Measurements from ENCODE around the gene ZNF335. TPM values are rescaled to one million over a fixed set of nuclear protein-coding genes. Genes with fewer than 3 reads are reported as not detected.

The ZNF335 gene
- total RNA-seq, 6 donors from 2014 or later: 17.4 to 41.9 (median 23.0) TPM

DNA sequence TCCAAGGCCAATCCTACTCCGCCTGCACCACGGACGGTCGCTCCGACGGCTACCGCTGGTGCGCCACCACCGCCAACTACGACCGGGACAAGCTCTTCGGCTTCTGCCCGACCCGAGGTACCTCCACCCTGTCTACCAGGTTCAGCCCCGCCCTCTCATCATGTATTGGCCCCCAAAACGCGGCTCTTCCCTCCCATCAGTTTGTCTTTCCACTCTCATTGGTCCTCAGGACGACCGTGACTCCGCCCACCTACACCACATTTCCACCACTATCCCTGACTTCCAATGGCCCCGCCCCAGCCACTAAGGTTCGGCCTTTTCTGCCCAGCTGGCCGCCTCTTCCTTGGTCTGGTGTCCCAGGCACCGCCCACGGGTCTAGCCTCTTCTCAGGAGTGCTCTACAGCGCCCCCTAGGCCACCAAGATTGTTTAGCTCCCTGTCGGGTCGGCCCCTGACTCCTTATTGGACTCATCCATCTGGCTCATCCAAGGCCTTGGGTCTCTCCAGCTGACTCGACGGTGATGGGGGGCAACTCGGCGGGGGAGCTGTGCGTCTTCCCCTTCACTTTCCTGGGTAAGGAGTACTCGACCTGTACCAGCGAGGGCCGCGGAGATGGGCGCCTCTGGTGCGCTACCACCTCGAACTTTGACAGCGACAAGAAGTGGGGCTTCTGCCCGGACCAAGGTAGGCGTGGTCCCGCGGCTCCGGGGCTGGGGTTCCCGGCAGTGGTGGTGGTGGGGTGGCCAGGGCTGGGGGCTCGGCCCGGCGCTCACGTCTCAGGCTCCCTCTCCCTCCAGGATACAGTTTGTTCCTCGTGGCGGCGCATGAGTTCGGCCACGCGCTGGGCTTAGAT lies 39.9 kb upstream of the ZNF335 start:
- ATAC-seq (ENCODE audit: low FRiP score in 2 of 2): peak; percentile 48 to 79
- Histone ChIP-seq H3K27ac (peak overlapping the region in 2 of 4 donors; percentile 64 to 68), H3K36me3 (no peaks in the 10 kb centered on the region), H3K27me3 (peaks cover 0 to 33% (median 18%) of the 10 kb centered on the region in 4 donors), H3K4me1 (peaks cover 12 to 42% (median 24%) of the 10 kb centered on the region in 4 donors), H3K9me3 (no peaks in the 10 kb centered on the region), H3K4me3 (peak overlapping the region in 2 of 4 donors; percentile 2 to 25)
- WGBS, 2 donors: 12 to 18% methylated on average over 39 to 41 of the region's 57 CpGs
- DNase-seq: peak; percentile 79 to 85
- TF ChIP-seq, protein P1, sequence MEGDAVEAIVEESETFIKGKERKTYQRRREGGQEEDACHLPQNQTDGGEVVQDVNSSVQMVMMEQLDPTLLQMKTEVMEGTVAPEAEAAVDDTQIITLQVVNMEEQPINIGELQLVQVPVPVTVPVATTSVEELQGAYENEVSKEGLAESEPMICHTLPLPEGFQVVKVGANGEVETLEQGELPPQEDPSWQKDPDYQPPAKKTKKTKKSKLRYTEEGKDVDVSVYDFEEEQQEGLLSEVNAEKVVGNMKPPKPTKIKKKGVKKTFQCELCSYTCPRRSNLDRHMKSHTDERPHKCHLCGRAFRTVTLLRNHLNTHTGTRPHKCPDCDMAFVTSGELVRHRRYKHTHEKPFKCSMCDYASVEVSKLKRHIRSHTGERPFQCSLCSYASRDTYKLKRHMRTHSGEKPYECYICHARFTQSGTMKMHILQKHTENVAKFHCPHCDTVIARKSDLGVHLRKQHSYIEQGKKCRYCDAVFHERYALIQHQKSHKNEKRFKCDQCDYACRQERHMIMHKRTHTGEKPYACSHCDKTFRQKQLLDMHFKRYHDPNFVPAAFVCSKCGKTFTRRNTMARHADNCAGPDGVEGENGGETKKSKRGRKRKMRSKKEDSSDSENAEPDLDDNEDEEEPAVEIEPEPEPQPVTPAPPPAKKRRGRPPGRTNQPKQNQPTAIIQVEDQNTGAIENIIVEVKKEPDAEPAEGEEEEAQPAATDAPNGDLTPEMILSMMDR (IDR thresholded peaks at IDR 0.05): peak in 4 of 6 experiments; percentile 11 to 55 (median 24)
- no peak for TF ChIP-seq EP300 (IDR thresholded peaks at IDR 0.05)
- peak in 1 of 4 donors; percentile 18 for TF ChIP-seq POLR2A (IDR thresholded peaks at IDR 0.05)

DNA sequence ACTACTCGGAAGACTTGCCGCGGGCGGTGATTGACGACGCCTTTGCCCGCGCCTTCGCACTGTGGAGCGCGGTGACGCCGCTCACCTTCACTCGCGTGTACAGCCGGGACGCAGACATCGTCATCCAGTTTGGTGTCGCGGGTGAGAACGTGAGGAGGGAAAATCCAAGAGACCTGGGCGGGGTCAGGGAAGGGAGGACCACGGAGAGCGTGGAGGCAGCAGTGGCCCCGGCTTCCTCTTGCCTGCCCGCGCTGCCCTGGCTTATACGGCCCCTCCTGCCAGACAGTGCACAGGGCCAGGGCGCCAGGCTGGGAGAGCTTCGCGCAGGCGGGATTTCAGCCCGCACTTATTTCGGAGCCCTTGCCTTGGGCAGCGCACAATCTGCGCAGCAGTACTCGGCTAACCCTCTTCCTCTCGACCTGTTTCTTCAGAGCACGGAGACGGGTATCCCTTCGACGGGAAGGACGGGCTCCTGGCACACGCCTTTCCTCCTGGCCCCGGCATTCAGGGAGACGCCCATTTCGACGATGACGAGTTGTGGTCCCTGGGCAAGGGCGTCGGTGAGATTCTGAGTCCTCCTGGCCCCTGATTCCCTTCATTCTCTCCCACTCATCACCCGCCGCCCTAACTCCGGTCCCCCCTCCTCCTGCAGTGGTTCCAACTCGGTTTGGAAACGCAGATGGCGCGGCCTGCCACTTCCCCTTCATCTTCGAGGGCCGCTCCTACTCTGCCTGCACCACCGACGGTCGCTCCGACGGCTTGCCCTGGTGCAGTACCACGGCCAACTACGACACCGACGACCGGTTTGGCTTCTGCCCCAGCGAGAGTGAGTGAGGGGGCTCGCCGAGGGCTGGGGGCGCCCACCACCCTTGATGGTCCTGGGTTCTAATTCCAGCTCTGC lies 38.7 kb upstream of the ZNF335 start:
- Histone ChIP-seq H3K27ac (peak overlapping the region in 3 of 4 donors; percentile 40 to 68 (median 64)), H3K9me3 (no peaks in the 10 kb centered on the region), H3K27me3 (peaks cover 0 to 33% (median 18%) of the 10 kb centered on the region in 4 donors), H3K4me3 (peak overlapping the region in 3 of 4 donors; percentile 2 to 25 (median 17)), H3K4me1 (peaks cover 12 to 42% (median 27%) of the 10 kb centered on the region in 4 donors), H3K36me3 (no peaks in the 10 kb centered on the region)
- ATAC-seq (ENCODE audit: low FRiP score in 2 of 2) (peak; percentile 47 to 51), DNase-seq (peak; percentile 44 to 84)
- TF ChIP-seq POLR2A (IDR thresholded peaks at IDR 0.05): no peak
- TF ChIP-seq, protein P1 (IDR thresholded peaks at IDR 0.05): no peak
- TF ChIP-seq EP300 (IDR thresholded peaks at IDR 0.05): no peak
- no peak for TF ChIP-seq POLR2AphosphoS5 (IDR thresholded peaks at IDR 0.05)
- WGBS, 2 donors: 11 to 14% methylated on average over 52 to 74 of the region's 74 CpGs

DNA sequence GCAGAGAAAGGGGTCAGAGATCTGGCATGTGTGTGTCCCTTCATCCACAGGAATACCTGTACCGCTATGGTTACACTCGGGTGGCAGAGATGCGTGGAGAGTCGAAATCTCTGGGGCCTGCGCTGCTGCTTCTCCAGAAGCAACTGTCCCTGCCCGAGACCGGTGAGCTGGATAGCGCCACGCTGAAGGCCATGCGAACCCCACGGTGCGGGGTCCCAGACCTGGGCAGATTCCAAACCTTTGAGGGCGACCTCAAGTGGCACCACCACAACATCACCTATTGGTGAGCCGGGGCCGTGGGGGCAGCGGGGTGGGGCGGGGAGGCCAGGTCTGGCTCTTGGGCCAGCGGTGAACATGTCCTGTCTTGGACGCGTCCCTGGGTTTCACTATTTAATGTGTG lies 37.8 kb upstream of the ZNF335 start:
- Histone ChIP-seq H3K4me3 (peak overlapping the region in 1 of 4 donors; percentile 2), H3K27ac (peak overlapping the region in 1 of 4 donors; percentile 68), H3K27me3 (peaks cover 0 to 33% (median 18%) of the 10 kb centered on the region in 4 donors), H3K36me3 (no peaks in the 10 kb centered on the region), H3K4me1 (peaks cover 13 to 47% (median 33%) of the 10 kb centered on the region in 4 donors), H3K9me3 (no peaks in the 10 kb centered on the region)
- peak in 1 of 2 donors; percentile 63 for DNase-seq
- no peak for ATAC-seq (ENCODE audit: low FRiP score in 2 of 2)
- TF ChIP-seq POLR2A (IDR thresholded peaks at IDR 0.05): no peak
- TF ChIP-seq POLR2AphosphoS5 (IDR thresholded peaks at IDR 0.05): no peak
- TF ChIP-seq, protein P1 (IDR thresholded peaks at IDR 0.05): no peak
- no peak for TF ChIP-seq EP300 (IDR thresholded peaks at IDR 0.05)
- 50% methylated on average over 8 to 20 of the region's 20 CpGs for WGBS, 2 donors

DNA sequence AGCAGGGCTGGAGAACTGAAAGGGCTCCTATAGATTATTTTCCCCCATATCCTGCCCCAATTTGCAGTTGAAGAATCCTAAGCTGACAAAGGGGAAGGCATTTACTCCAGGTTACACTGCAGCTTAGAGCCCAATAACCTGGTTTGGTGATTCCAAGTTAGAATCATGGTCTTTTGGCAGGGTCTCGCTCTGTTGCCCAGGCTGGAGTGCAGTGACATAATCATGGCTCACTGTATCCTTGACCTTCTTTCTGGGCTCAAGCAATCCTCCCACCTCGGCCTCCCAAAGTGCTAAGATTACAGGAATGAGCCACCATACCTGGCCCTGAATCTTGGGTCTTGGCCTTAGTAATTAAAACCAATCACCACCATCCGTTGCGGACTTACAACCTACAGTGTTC lies 35.7 kb upstream of the ZNF335 start:
- TF ChIP-seq EP300 (IDR thresholded peaks at IDR 0.05) (no peak), POLR2A (IDR thresholded peaks at IDR 0.05) (no peak), POLR2AphosphoS5 (IDR thresholded peaks at IDR 0.05) (no peak)
- TF ChIP-seq, protein P1 (IDR thresholded peaks at IDR 0.05): no peak
- H3K4me1 ChIP-seq: peaks cover 18 to 46% (median 26%) of the 10 kb centered on the region in 4 donors
- no peak for ATAC-seq (ENCODE audit: low FRiP score in 2 of 2)
- no peaks in the 10 kb centered on the region for H3K36me3 ChIP-seq
- H3K27ac ChIP-seq: peak overlapping the region in 1 of 4 donors; percentile 68
- WGBS, 2 donors: 77 to 92% methylated on average over 3 to 4 of the region's 4 CpGs
- H3K9me3 ChIP-seq: no peaks in the 10 kb centered on the region
- DNase-seq: no peak
- H3K4me3 ChIP-seq: no peak overlapping the region
- peaks cover 0 to 23% (median 12%) of the 10 kb centered on the region in 4 donors for H3K27me3 ChIP-seq
